ENCODE measurements around the gene STAG2.

STAG2 gene

GRCh38 chrX:123973921-123974320 lies 12.4 kb downstream of the STAG2 start:
- TF ChIP-seq SIN3A (IDR thresholded peaks at IDR 0.05; ENCODE audit: borderline replicate concordance, insufficient read depth, low read length), result no peak
- TF ChIP-seq FOXP2 (optimal IDR thresholded peaks at IDR 0.05; ENCODE audit: borderline replicate concordance, extremely low read depth, extremely low read length, insufficient read depth), result no peak
- TF ChIP-seq TAF1 (IDR thresholded peaks at IDR 0.05; ENCODE audit: borderline replicate concordance, insufficient read depth, low read length), result no peak
- TF ChIP-seq POLR2AphosphoS5 (IDR thresholded peaks at IDR 0.05; ENCODE audit: low read depth, low read length), result no peak
- TF ChIP-seq, protein P1, sequence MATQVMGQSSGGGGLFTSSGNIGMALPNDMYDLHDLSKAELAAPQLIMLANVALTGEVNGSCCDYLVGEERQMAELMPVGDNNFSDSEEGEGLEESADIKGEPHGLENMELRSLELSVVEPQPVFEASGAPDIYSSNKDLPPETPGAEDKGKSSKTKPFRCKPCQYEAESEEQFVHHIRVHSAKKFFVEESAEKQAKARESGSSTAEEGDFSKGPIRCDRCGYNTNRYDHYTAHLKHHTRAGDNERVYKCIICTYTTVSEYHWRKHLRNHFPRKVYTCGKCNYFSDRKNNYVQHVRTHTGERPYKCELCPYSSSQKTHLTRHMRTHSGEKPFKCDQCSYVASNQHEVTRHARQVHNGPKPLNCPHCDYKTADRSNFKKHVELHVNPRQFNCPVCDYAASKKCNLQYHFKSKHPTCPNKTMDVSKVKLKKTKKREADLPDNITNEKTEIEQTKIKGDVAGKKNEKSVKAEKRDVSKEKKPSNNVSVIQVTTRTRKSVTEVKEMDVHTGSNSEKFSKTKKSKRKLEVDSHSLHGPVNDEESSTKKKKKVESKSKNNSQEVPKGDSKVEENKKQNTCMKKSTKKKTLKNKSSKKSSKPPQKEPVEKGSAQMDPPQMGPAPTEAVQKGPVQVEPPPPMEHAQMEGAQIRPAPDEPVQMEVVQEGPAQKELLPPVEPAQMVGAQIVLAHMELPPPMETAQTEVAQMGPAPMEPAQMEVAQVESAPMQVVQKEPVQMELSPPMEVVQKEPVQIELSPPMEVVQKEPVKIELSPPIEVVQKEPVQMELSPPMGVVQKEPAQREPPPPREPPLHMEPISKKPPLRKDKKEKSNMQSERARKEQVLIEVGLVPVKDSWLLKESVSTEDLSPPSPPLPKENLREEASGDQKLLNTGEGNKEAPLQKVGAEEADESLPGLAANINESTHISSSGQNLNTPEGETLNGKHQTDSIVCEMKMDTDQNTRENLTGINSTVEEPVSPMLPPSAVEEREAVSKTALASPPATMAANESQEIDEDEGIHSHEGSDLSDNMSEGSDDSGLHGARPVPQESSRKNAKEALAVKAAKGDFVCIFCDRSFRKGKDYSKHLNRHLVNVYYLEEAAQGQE (IDR thresholded peaks at IDR 0.05; ENCODE audit: insufficient read depth in 1 of 2, low read depth in 2 of 2, low read length in 2 of 2), result no peak

- no peak for TF ChIP-seq POLR2AphosphoS5 (IDR thresholded peaks at IDR 0.05; ENCODE audit: low read depth, low read length)
- no peak for TF ChIP-seq SIN3A (IDR thresholded peaks at IDR 0.05; ENCODE audit: borderline replicate concordance, insufficient read depth, low read length)
- no peak for TF ChIP-seq TAF1 (IDR thresholded peaks at IDR 0.05; ENCODE audit: borderline replicate concordance, insufficient read depth, low read length)
- TF ChIP-seq, protein P1 (IDR thresholded peaks at IDR 0.05; ENCODE audit: insufficient read depth in 1 of 2, low read depth in 2 of 2, low read length in 2 of 2), result no peak
- TF ChIP-seq FOXP2 (optimal IDR thresholded peaks at IDR 0.05; ENCODE audit: borderline replicate concordance, extremely low read depth, extremely low read length, insufficient read depth), result no peak
Observed at GRCh38 chrX:123975180-123975579, 13.7 kb downstream of the STAG2 start.

DNA sequence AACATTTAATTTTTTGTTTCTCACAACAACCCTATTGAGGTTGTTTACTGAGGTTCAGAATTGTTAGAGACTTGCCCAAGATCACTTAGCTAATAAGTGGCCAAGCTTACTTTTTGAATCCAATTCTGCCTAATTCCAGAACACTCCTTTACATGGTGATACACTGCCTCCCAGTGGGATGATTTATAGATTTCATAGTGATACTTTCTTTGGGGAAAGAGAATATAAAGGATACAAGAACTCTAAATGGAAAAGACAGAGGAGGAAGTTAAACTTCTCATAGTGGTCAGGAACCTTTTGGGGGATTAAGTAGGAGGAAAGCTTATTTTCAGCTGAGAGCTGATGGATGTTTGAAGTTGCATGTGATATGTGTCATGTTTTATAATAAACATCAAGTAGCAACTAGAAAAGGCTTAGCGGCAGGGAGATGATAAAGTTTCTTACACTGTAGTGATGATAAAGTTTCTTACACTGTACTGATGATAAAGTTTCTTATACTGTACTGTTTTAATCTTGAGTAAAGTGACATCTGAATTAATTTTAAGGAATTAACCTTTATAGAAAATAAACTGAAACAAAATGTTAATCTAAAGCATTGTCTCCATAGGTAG lies 15.3 kb downstream of the STAG2 start:
- TF ChIP-seq, protein P1 (IDR thresholded peaks at IDR 0.05; ENCODE audit: insufficient read depth in 1 of 2, low read depth in 2 of 2, low read length in 2 of 2), result no peak
- TF ChIP-seq FOXP2 (optimal IDR thresholded peaks at IDR 0.05; ENCODE audit: borderline replicate concordance, extremely low read depth, extremely low read length, insufficient read depth), result no peak
- no peak for TF ChIP-seq TAF1 (IDR thresholded peaks at IDR 0.05; ENCODE audit: borderline replicate concordance, insufficient read depth, low read length)
- no peak for TF ChIP-seq SIN3A (IDR thresholded peaks at IDR 0.05; ENCODE audit: borderline replicate concordance, insufficient read depth, low read length)
- no peak for TF ChIP-seq POLR2AphosphoS5 (IDR thresholded peaks at IDR 0.05; ENCODE audit: low read depth, low read length)

DNA sequence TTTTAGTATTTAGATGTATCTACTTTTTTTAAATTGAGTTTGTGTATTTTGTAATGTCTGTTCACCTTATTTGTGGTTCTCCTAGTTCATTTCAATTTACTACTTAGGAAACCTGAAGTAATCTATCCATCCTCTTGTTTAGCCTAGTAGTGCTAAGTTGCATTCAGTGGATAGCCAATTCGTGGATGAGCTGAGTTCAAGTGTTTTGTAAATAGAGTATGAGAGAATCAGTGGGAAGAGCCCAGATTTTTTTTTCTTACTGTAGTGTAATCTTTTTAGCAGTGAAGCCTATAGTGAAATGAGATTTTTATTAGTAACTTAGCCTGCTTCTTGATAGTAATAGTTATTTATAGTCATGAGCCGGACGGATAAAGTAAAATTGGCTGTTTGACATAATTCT lies 21.7 kb downstream of the STAG2 start:
- TF ChIP-seq, protein P1 (IDR thresholded peaks at IDR 0.05; ENCODE audit: insufficient read depth in 1 of 2, low read depth in 2 of 2, low read length in 2 of 2), result no peak
- TF ChIP-seq POLR2AphosphoS5 (IDR thresholded peaks at IDR 0.05; ENCODE audit: low read depth, low read length), result no peak
- no peak for TF ChIP-seq TAF1 (IDR thresholded peaks at IDR 0.05; ENCODE audit: borderline replicate concordance, insufficient read depth, low read length)
- TF ChIP-seq SIN3A (IDR thresholded peaks at IDR 0.05; ENCODE audit: borderline replicate concordance, insufficient read depth, low read length), result no peak
- TF ChIP-seq FOXP2 (optimal IDR thresholded peaks at IDR 0.05; ENCODE audit: borderline replicate concordance, extremely low read depth, extremely low read length, insufficient read depth), result no peak
